PC-9 (cell line): ENCODE data around the gene NCDN. TPM values are rescaled to one million over a fixed set of nuclear protein-coding genes. Genes with fewer than 3 reads are reported as not detected.
"Not testable (repeated sequence)": the region's sequence is repeated elsewhere in the genome, so short reads cannot be mapped to it uniquely, and the experiment has no call there.

Source experiments
- BruUV-seq: library from RNA; stranded (reverse); fragments of 400-500 nt; replicated peaks from 2 replicates; lab custom pipeline; 2021; lab: Mats Ljungman, UMichigan
- CTCF ChIA-PET: fragments of 300-600 bp; sonication (Branson Sonifier 250); formaldehyde crosslinking; loops from one replicate; lab custom pipeline; 2022; ENCODE audit warnings: antibody characterized with exemption; lab: Charles Lee
- POLR2A ChIA-PET: fragments of 300-600 bp; sonication (Branson Sonifier 250); formaldehyde crosslinking; loops from one replicate; lab custom pipeline; 2022; ENCODE audit warnings: antibody characterized with exemption; ENCODE audit not compliant: unreplicated experiment; lab: Charles Lee
- DNase-seq, 2 experiments: peaks; one replicate each; pipeline versions ENCODE4 v3.0.0 to v3.0.0-alpha.2; 2015 to 2022; ENCODE audit warnings: mixed read lengths in 1 of 2
- H2AFZ ChIP-seq: fragments of 200-600 bp; sonication (generic); 2 replicates; pipeline ENCODE4 v1.8.1; 2017; ENCODE audit warnings: antibody characterized with exemption
- H3F3A ChIP-seq: fragments of 200-600 bp; sonication (generic); 2 replicates; pipeline ENCODE4 v1.8.1; 2017; ENCODE audit warnings: antibody characterized with exemption, mild to moderate bottlenecking, low read depth; ENCODE audit not compliant: insufficient read depth
- H3K27ac ChIP-seq: fragments of 200-600 bp; sonication (generic); 2 replicates; pipeline ENCODE4 v1.6.1; 2016; ENCODE audit warnings: mixed run types
- H3K27me3 ChIP-seq: fragments of 200-600 bp; sonication (generic); 2 replicates; pipeline ENCODE4 v1.6.1; 2016; ENCODE audit warnings: low read depth, mixed run types; ENCODE audit not compliant: insufficient read depth
- H3K36me3 ChIP-seq: fragments of 200-600 bp; sonication (generic); 2 replicates; pipeline ENCODE4 v1.6.1; 2016; ENCODE audit warnings: low read depth, mixed run types
- H3K4me1 ChIP-seq: fragments of 200-600 bp; sonication (generic); replicated peaks from 2 replicates; pipeline ENCODE4 v1.6.1; 2016; ENCODE audit warnings: mixed run types; ENCODE audit not compliant: insufficient read depth
- H3K4me2 ChIP-seq: fragments of 200-600 bp; sonication (generic); 2 replicates; pipeline ENCODE4 v1.6.1; 2017; ENCODE audit warnings: mixed run types
- H3K4me3 ChIP-seq: fragments of 200-600 bp; sonication (generic); 2 replicates; pipeline ENCODE4 v1.6.1; 2016; ENCODE audit warnings: mixed run types
- H3K79me2 ChIP-seq: fragments of 200-600 bp; sonication (generic); 2 replicates; pipeline ENCODE4 v1.6.1; 2017; ENCODE audit warnings: low read depth, mixed run types
- H3K9me2 ChIP-seq: fragments of 200-600 bp; sonication (generic); 2 replicates; pipeline ENCODE4 v1.8.1; 2017; ENCODE audit warnings: mild to moderate bottlenecking; ENCODE audit not compliant: insufficient read depth
- H3K9me3 ChIP-seq: fragments of 200-600 bp; sonication (generic); 2 replicates; pipeline ENCODE4 v1.8.1; 2016; ENCODE audit warnings: low read depth; ENCODE audit not compliant: insufficient read depth
- H4K20me1 ChIP-seq: fragments of 200-600 bp; sonication (generic); 2 replicates; pipeline ENCODE4 v1.8.1; 2017; ENCODE audit not compliant: insufficient read depth
- EZH2 ChIP-seq: fragments of 200-600 bp; sonication (generic); IDR thresholded peaks from 2 replicates; pipeline ENCODE4 v1.8.0; 2017; ENCODE audit warnings: antibody characterized with exemption, low read depth
- intact Hi-C: fragments of 100-400 bp; cut with micrococcal nuclease; formaldehyde crosslinking; loops from one replicate; pipeline ENCODE4 v1.10.0; 2022; ENCODE audit not compliant: unreplicated experiment
- total RNA-seq: library from RNA; stranded (reverse); gene quantifications from 2 replicates; pipeline ENCODE4 v1.2.3, GENCODE V29; 2021
- TF ChIP-seq, protein P1 (sequence below): fragments of 200-600 bp; sonication (generic); conservative IDR thresholded peaks from 2 replicates; pipeline ENCODE4 v1.6.1; 2017; ENCODE audit warnings: mixed run types, antibody characterized with exemption, mild to moderate bottlenecking, moderate library complexity

The NCDN gene
- total RNA-seq, 1 experiment from 2014 or later, result 26.6 TPM

DNA sequence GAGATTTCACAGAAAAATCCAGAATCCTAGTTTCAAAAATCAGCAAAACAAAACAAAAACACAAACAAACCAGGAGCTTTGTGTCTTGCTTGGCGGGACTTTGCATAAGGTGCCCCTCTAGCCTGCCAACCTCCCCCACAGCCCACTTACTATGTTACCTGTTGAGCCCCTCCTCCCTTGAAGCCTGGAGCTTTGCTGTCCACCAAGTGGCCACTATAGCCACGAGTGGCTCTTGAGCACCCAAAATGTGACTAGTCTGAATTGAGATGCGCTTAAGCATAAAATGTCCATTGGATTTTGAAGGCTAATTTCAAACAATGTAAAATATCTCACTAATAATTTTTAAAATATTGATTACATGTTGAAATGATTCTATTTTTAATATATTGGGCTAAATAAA lies 27.7 kb downstream of the NCDN start:
- no peak overlapping the region for H3K27ac ChIP-seq
- H3K4me2 ChIP-seq, result no peak overlapping the region
- H3K79me2 ChIP-seq, result no peaks in the 10 kb centered on the region
- H3K4me3 ChIP-seq, result no peak overlapping the region
- POLR2A ChIA-PET, result interaction anchor here (0.6 kb wide), 2 partner anchors 11 to 27 kb away, joined by 9 to 11 read pairs; no protein-coding TSS in a partner anchor
- TF ChIP-seq EZH2, result no peak
- TF ChIP-seq, protein P1, sequence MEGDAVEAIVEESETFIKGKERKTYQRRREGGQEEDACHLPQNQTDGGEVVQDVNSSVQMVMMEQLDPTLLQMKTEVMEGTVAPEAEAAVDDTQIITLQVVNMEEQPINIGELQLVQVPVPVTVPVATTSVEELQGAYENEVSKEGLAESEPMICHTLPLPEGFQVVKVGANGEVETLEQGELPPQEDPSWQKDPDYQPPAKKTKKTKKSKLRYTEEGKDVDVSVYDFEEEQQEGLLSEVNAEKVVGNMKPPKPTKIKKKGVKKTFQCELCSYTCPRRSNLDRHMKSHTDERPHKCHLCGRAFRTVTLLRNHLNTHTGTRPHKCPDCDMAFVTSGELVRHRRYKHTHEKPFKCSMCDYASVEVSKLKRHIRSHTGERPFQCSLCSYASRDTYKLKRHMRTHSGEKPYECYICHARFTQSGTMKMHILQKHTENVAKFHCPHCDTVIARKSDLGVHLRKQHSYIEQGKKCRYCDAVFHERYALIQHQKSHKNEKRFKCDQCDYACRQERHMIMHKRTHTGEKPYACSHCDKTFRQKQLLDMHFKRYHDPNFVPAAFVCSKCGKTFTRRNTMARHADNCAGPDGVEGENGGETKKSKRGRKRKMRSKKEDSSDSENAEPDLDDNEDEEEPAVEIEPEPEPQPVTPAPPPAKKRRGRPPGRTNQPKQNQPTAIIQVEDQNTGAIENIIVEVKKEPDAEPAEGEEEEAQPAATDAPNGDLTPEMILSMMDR, result no peak
- CTCF ChIA-PET, result interaction anchor here (0.6 kb wide), 1 partner anchor 146 kb away, joined by 4 read pairs; no protein-coding TSS in a partner anchor
- BruUV-seq, result no TSS peak
- H3K9me3 ChIP-seq, result no peaks in the 10 kb centered on the region
- H3K9me2 ChIP-seq, result no peaks in the 10 kb centered on the region
- intact Hi-C loops, result no loop called here
- DNase-seq, result no peak
- H4K20me1 ChIP-seq, result no peaks in the 10 kb centered on the region
- no peaks in the 10 kb centered on the region for H3K4me1 ChIP-seq
- no peak overlapping the region for H2AFZ ChIP-seq
- no peaks in the 10 kb centered on the region for H3F3A ChIP-seq
- no peaks in the 10 kb centered on the region for H3K27me3 ChIP-seq
- no peaks in the 10 kb centered on the region for H3K36me3 ChIP-seq

DNA sequence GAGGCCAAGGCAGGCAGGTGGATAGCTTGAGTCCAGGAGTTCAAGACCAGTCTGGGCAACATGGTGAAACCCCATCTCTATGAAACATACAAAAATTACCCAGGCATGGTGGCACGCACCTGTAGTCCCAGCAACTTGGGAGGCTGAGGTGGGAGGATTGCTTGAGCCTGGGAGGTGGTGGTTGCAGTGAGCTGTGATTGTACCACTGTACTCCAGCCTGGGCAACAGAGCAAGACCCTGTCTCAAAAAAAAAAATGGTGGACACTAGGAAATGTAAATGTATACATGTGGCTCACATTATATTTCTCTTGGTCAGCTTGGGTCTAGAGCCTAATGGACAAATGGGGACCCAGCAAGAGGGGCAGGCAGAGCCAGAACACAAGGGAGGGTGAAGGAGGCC lies 28.2 kb downstream of the NCDN start:
- intact Hi-C loops, H3K27ac ChIP-seq, H3F3A ChIP-seq, CTCF ChIA-PET, BruUV-seq, H3K27me3 ChIP-seq, H3K4me1 ChIP-seq, H3K4me3 ChIP-seq, H2AFZ ChIP-seq, H3K9me3 ChIP-seq, H3K79me2 ChIP-seq, H3K9me2 ChIP-seq, DNase-seq, H4K20me1 ChIP-seq, H3K4me2 ChIP-seq, POLR2A ChIA-PET, H3K36me3 ChIP-seq: not testable (repeated sequence)

DNA sequence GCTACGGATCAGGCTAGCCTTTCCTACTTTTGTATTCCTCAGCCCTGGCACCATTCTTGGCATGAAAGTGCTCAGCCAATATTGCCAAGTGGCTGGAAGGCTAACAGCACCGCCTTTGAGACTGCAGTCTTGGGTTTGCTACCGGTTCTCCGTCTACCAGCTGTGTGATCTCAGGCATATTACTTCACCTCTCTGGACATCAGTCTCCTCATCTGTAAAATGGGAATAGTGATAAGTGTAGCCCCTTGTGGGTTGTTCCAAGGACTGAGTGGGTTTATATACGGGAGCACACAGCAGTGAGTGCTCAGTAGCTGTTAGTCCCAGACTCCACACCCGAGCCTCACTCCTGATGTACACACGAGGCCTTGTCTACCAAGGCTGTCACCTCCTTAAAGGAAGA lies 29.2 kb downstream of the NCDN start:
- no peak overlapping the region for H3K27ac ChIP-seq
- CTCF ChIA-PET, result no interaction called here
- H3K79me2 ChIP-seq, result no peaks in the 10 kb centered on the region
- H3K9me2 ChIP-seq, result no peaks in the 10 kb centered on the region
- DNase-seq, result no peak
- TF ChIP-seq EZH2, result no peak
- TF ChIP-seq, protein P1, result no peak
- no peaks in the 10 kb centered on the region for H3K27me3 ChIP-seq
- H3K4me3 ChIP-seq, result no peak overlapping the region
- H3K9me3 ChIP-seq, result no peaks in the 10 kb centered on the region
- no TSS peak for BruUV-seq
- intact Hi-C loops, result no loop called here
- no peaks in the 10 kb centered on the region for H3K4me1 ChIP-seq
- no peaks in the 10 kb centered on the region for H3K36me3 ChIP-seq
- no peak overlapping the region for H3K4me2 ChIP-seq
- H2AFZ ChIP-seq, result no peak overlapping the region
- POLR2A ChIA-PET, result no interaction called here
- no peaks in the 10 kb centered on the region for H4K20me1 ChIP-seq
- no peaks in the 10 kb centered on the region for H3F3A ChIP-seq

DNA sequence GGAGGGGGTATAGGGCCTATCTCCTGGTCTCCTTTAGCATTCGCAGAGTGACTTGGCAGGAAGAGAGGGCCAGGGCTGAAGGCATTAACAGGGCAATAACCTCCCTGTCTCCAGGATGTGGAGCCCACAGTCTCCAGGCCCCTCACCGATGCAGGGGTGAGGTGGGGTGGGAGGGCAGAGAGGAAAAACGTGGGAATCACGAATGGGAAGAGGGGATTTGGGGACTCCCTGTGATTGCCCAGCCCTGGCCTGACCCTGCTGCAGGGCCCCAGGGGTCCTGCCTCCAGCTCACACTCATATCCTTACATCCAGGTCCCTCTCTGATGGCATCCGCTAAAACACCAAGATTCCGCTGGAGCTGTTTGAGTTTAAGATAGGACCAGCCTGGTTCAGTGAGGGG lies 30.1 kb downstream of the NCDN start:
- BruUV-seq, result no TSS peak
- no peaks in the 10 kb centered on the region for H3F3A ChIP-seq
- ChIA-PET POLR2A (no interaction called here), CTCF (no interaction called here)
- DNase-seq, result no peak
- TF ChIP-seq, protein P1, result no peak
- TF ChIP-seq EZH2, result no peak
- H3K79me2 ChIP-seq, result no peaks in the 10 kb centered on the region
- H3K9me3 ChIP-seq, result no peaks in the 10 kb centered on the region
- no peaks in the 10 kb centered on the region for H3K36me3 ChIP-seq
- no peak overlapping the region for H3K27ac ChIP-seq
- no peaks in the 10 kb centered on the region for H3K9me2 ChIP-seq
- no peaks in the 10 kb centered on the region for H4K20me1 ChIP-seq
- no peak overlapping the region for H3K4me2 ChIP-seq
- H2AFZ ChIP-seq, result no peak overlapping the region
- intact Hi-C loops, result no loop called here
- H3K4me3 ChIP-seq, result no peak overlapping the region
- H3K27me3 ChIP-seq, result no peaks in the 10 kb centered on the region
- H3K4me1 ChIP-seq, result no peaks in the 10 kb centered on the region
